ENCODE results near the gene CCSER1.

The CCSER1 gene

GRCh38 chr4:90958256-90958895 lies 831.2 kb downstream of the CCSER1 start:
- Histone ChIP-seq H3K9me2 (replicated peaks; ENCODE audit: low read depth, low read length) (no peaks in the 10 kb centered on the region), H3K4me2 (ENCODE audit: low read depth, low read length, poor library complexity, severe bottlenecking) (no peak overlapping the region), H3F3A (ENCODE audit: low read depth) (no peaks in the 10 kb centered on the region), H3K4me1 (ENCODE audit: insufficient read depth, low read length, poor library complexity, severe bottlenecking) (no peaks in the 10 kb centered on the region), H4K20me1 (ENCODE audit: insufficient read depth, low read length, poor library complexity, severe bottlenecking) (no peaks in the 10 kb centered on the region), H3K79me2 (ENCODE audit: insufficient read depth, low read length) (no peaks in the 10 kb centered on the region), H3K4me3 (ENCODE audit: low read length, poor library complexity, severe bottlenecking) (no peak overlapping the region), H3K36me3 (ENCODE audit: insufficient read depth, low read length) (no peaks in the 10 kb centered on the region), H3K27me3 (ENCODE audit: insufficient read depth, low read length, poor library complexity, severe bottlenecking) (no peaks in the 10 kb centered on the region), H2AFZ (ENCODE audit: low read length) (no peak overlapping the region), H3K9ac (ENCODE audit: low read depth, low read length, poor library complexity, severe bottlenecking) (no peak overlapping the region), H3K9me3 (ENCODE audit: insufficient read depth, low read depth, low read length) (no peaks in the 10 kb centered on the region)
- no peak for TF ChIP-seq EZH2phosphoT487 (IDR thresholded peaks at IDR 0.05; ENCODE audit: borderline replicate concordance)
- no peak for TF ChIP-seq CTCF (conservative IDR thresholded peaks at IDR 0.05; ENCODE audit: low read length)

GRCh38 chr4:90960433-90960832 lies 833.2 kb downstream of the CCSER1 start:
- Histone ChIP-seq H3K4me3 (ENCODE audit: low read length, poor library complexity, severe bottlenecking) (no peak overlapping the region), H3F3A (ENCODE audit: low read depth) (no peaks in the 10 kb centered on the region), H3K79me2 (ENCODE audit: insufficient read depth, low read length) (no peaks in the 10 kb centered on the region), H3K9me2 (replicated peaks; ENCODE audit: low read depth, low read length) (no peaks in the 10 kb centered on the region), H3K9me3 (ENCODE audit: insufficient read depth, low read depth, low read length) (no peaks in the 10 kb centered on the region), H2AFZ (ENCODE audit: low read length) (no peak overlapping the region), H3K4me2 (ENCODE audit: low read depth, low read length, poor library complexity, severe bottlenecking) (no peak overlapping the region), H3K27me3 (ENCODE audit: insufficient read depth, low read length, poor library complexity, severe bottlenecking) (no peaks in the 10 kb centered on the region), H3K4me1 (ENCODE audit: insufficient read depth, low read length, poor library complexity, severe bottlenecking) (no peaks in the 10 kb centered on the region), H4K20me1 (ENCODE audit: insufficient read depth, low read length, poor library complexity, severe bottlenecking) (no peaks in the 10 kb centered on the region), H3K36me3 (ENCODE audit: insufficient read depth, low read length) (no peaks in the 10 kb centered on the region), H3K9ac (ENCODE audit: low read depth, low read length, poor library complexity, severe bottlenecking) (no peak overlapping the region)
- TF ChIP-seq CTCF (conservative IDR thresholded peaks at IDR 0.05; ENCODE audit: low read length) (no peak), EZH2phosphoT487 (IDR thresholded peaks at IDR 0.05; ENCODE audit: borderline replicate concordance) (no peak)

GRCh38 chr4:90960840-90961239 lies 833.6 kb downstream of the CCSER1 start:
- Histone ChIP-seq H2AFZ (ENCODE audit: low read length) (no peak overlapping the region), H4K20me1 (ENCODE audit: insufficient read depth, low read length, poor library complexity, severe bottlenecking) (no peaks in the 10 kb centered on the region), H3F3A (ENCODE audit: low read depth) (no peaks in the 10 kb centered on the region)

More at GRCh38 chr4:90960840-90961239, 833.6 kb downstream of the CCSER1 start:
- Histone ChIP-seq H3K79me2 (ENCODE audit: insufficient read depth, low read length) (no peaks in the 10 kb centered on the region), H3K4me3 (ENCODE audit: low read length, poor library complexity, severe bottlenecking) (no peak overlapping the region), H3K9ac (ENCODE audit: low read depth, low read length, poor library complexity, severe bottlenecking) (no peak overlapping the region), H3K36me3 (ENCODE audit: insufficient read depth, low read length) (no peaks in the 10 kb centered on the region), H3K9me2 (replicated peaks; ENCODE audit: low read depth, low read length) (no peaks in the 10 kb centered on the region), H3K4me1 (ENCODE audit: insufficient read depth, low read length, poor library complexity, severe bottlenecking) (no peaks in the 10 kb centered on the region), H3K9me3 (ENCODE audit: insufficient read depth, low read depth, low read length) (no peaks in the 10 kb centered on the region), H3K4me2 (ENCODE audit: low read depth, low read length, poor library complexity, severe bottlenecking) (no peak overlapping the region), H3K27me3 (ENCODE audit: insufficient read depth, low read length, poor library complexity, severe bottlenecking) (no peaks in the 10 kb centered on the region)
- TF ChIP-seq CTCF (conservative IDR thresholded peaks at IDR 0.05; ENCODE audit: low read length) (no peak), EZH2phosphoT487 (IDR thresholded peaks at IDR 0.05; ENCODE audit: borderline replicate concordance) (no peak)

All from Loucy (cell line).